ENCODE data around the gene STK11. TPM values are rescaled to one million over a fixed set of nuclear protein-coding genes. Genes with fewer than 3 reads are reported as not detected.

STK11 gene
- total RNA-seq, 5 donors from 2014 or later (not counting 1 experiment from before 2014, with no cell fraction given) = 70.2 to 115 (median 99.5) TPM

GRCh38 chr19:1159864-1160595, 45.5 kb upstream of the STK11 start:
- H3K4me1 Mint-ChIP-seq = peaks cover 6 to 9% (median 7%) of the 10 kb centered on the region in 3 donors
- Histone ChIP-seq H3K9me3 (no peaks in the 10 kb centered on the region), H3K27ac (ENCODE audit: low read length) (no peak overlapping the region), H3K4me1 (ENCODE audit: control insufficient read depth in 1 of 2, extremely low read depth in 1 of 2, insufficient read depth in 2 of 2, low read length in 2 of 2) (peaks cover 0 to 9% of the 10 kb centered on the region in 2 experiments), H3K4me3 (ENCODE audit: control insufficient read depth in 1 of 2, extremely low read depth in 1 of 2, low read length in 1 of 2) (no peak overlapping the region), H3K36me3 (ENCODE audit: control insufficient read depth in 2 of 2, extremely low read depth in 1 of 2, insufficient read depth in 1 of 2, low read length in 1 of 2) (peaks cover 0 to 14% of the 10 kb centered on the region in 2 donors), H3K27me3 (replicated peaks in 1 of 2; ENCODE audit: control insufficient read depth in 2 of 2, extremely low read depth in 1 of 2, insufficient read depth in 2 of 2, low read length in 1 of 2) (no peaks in the 10 kb centered on the region)
- H3K27me3 Mint-ChIP-seq = no peaks in the 10 kb centered on the region
- no peak overlapping the region for H3K4me3 Mint-ChIP-seq
- no peak for DNase-seq
- no peak for ATAC-seq (replicated peaks in 1 of 4)
- no peak overlapping the region for H3K27ac Mint-ChIP-seq
- no peaks in the 10 kb centered on the region for H3K9me3 Mint-ChIP-seq
- H3K36me3 Mint-ChIP-seq = no peaks in the 10 kb centered on the region
- 84% methylated on average over 19 of the region's 31 CpGs for WGBS (ENCODE audit: insufficient coverage)
- ChIA-PET CTCF (no interaction called here), POLR2A (no interaction called here)

- WGBS (ENCODE audit: insufficient coverage) = 93% methylated on average over 3 of the region's 18 CpGs
- H3K27me3 Mint-ChIP-seq = no peaks in the 10 kb centered on the region
- CTCF ChIA-PET = interaction anchor here in 1 of 2 donors (0.6 kb wide), 1 partner anchor 33 kb away, joined by 4 read pairs; no protein-coding TSS in a partner anchor
Measured at GRCh38 chr19:1161716-1162115, 43.9 kb upstream of the STK11 start.

GRCh38 chr19:1162404-1163282, 42.9 kb upstream of the STK11 start:
- Histone ChIP-seq H3K27ac (ENCODE audit: low read length) (no peak overlapping the region), H3K4me1 (ENCODE audit: control insufficient read depth in 1 of 2, extremely low read depth in 1 of 2, insufficient read depth in 2 of 2, low read length in 2 of 2) (peaks cover 0 to 13% of the 10 kb centered on the region in 2 experiments), H3K27me3 (replicated peaks in 1 of 2; ENCODE audit: control insufficient read depth in 2 of 2, extremely low read depth in 1 of 2, insufficient read depth in 2 of 2, low read length in 1 of 2) (no peaks in the 10 kb centered on the region), H3K36me3 (ENCODE audit: control insufficient read depth in 2 of 2, extremely low read depth in 1 of 2, insufficient read depth in 1 of 2, low read length in 1 of 2) (peaks cover 6 to 18% of the 10 kb centered on the region in 2 donors), H3K9me3 (no peaks in the 10 kb centered on the region), H3K4me3 (ENCODE audit: control insufficient read depth in 1 of 2, extremely low read depth in 1 of 2, low read length in 1 of 2) (no peak overlapping the region)
- H3K4me1 Mint-ChIP-seq = peaks cover 6 to 9% (median 6%) of the 10 kb centered on the region in 3 donors
- DNase-seq = no peak
- ATAC-seq (replicated peaks in 1 of 4) = peak in 1 of 4 experiments; percentile 10
- H3K36me3 Mint-ChIP-seq = no peaks in the 10 kb centered on the region
- ChIA-PET CTCF (no interaction called here), POLR2A (no interaction called here)
- H3K9me3 Mint-ChIP-seq = no peaks in the 10 kb centered on the region
- no peak overlapping the region for H3K27ac Mint-ChIP-seq
- 93% methylated on average over 16 of the region's 26 CpGs for WGBS (ENCODE audit: insufficient coverage)
- peak overlapping the region in 1 of 3 donors; percentile 13 for H3K4me3 Mint-ChIP-seq
- no peaks in the 10 kb centered on the region for H3K27me3 Mint-ChIP-seq

More at GRCh38 chr19:1161716-1162115, 43.9 kb upstream of the STK11 start:
- H3K27me3 ChIP-seq (replicated peaks in 1 of 2; ENCODE audit: control insufficient read depth in 2 of 2, extremely low read depth in 1 of 2, insufficient read depth in 2 of 2, low read length in 1 of 2) = no peaks in the 10 kb centered on the region
- H3K27ac ChIP-seq (ENCODE audit: low read length) = no peak overlapping the region
- H3K27ac Mint-ChIP-seq = no peak overlapping the region
- no peak overlapping the region for H3K4me3 ChIP-seq (ENCODE audit: control insufficient read depth in 1 of 2, extremely low read depth in 1 of 2, low read length in 1 of 2)
- POLR2A ChIA-PET = no interaction called here
- ATAC-seq (replicated peaks in 1 of 4) = no peak
- no peak overlapping the region for H3K4me3 Mint-ChIP-seq
- no peaks in the 10 kb centered on the region for H3K9me3 Mint-ChIP-seq
- H3K4me1 Mint-ChIP-seq = peaks cover 6 to 8% (median 6%) of the 10 kb centered on the region in 3 donors
- peaks cover 6 to 10% of the 10 kb centered on the region in 2 donors for H3K36me3 ChIP-seq (ENCODE audit: control insufficient read depth in 2 of 2, extremely low read depth in 1 of 2, insufficient read depth in 1 of 2, low read length in 1 of 2)
- peaks cover 0 to 12% of the 10 kb centered on the region in 2 experiments for H3K4me1 ChIP-seq (ENCODE audit: control insufficient read depth in 1 of 2, extremely low read depth in 1 of 2, insufficient read depth in 2 of 2, low read length in 2 of 2)
- H3K36me3 Mint-ChIP-seq = no peaks in the 10 kb centered on the region
- DNase-seq = no peak
- H3K9me3 ChIP-seq = no peaks in the 10 kb centered on the region

- no peak overlapping the region for H3K27ac ChIP-seq (ENCODE audit: low read length)
- H3K4me3 ChIP-seq (ENCODE audit: control insufficient read depth in 1 of 2, extremely low read depth in 1 of 2, low read length in 1 of 2) = no peak overlapping the region
- peaks cover 8 to 21% of the 10 kb centered on the region in 2 donors for H3K36me3 ChIP-seq (ENCODE audit: control insufficient read depth in 2 of 2, extremely low read depth in 1 of 2, insufficient read depth in 1 of 2, low read length in 1 of 2)
- peaks cover 0 to 21% of the 10 kb centered on the region in 2 experiments for H3K4me1 ChIP-seq (ENCODE audit: control insufficient read depth in 1 of 2, extremely low read depth in 1 of 2, insufficient read depth in 2 of 2, low read length in 2 of 2)
- Mint-ChIP-seq H3K27ac (no peak overlapping the region), H3K4me1 (peaks cover 6 to 9% (median 6%) of the 10 kb centered on the region in 3 donors), H3K27me3 (no peaks in the 10 kb centered on the region), H3K9me3 (no peaks in the 10 kb centered on the region), H3K4me3 (peak overlapping the region in 1 of 3 donors; percentile 13), H3K36me3 (no peaks in the 10 kb centered on the region)
- H3K9me3 ChIP-seq = no peaks in the 10 kb centered on the region
- H3K27me3 ChIP-seq (replicated peaks in 1 of 2; ENCODE audit: control insufficient read depth in 2 of 2, extremely low read depth in 1 of 2, insufficient read depth in 2 of 2, low read length in 1 of 2) = no peaks in the 10 kb centered on the region
- ChIA-PET POLR2A (no interaction called here), CTCF (no interaction called here)
- ATAC-seq (replicated peaks in 1 of 4) (peak in 1 of 4 experiments; percentile 12), DNase-seq (no peak)
- WGBS (ENCODE audit: insufficient coverage) = 96% methylated on average over 32 of the region's 41 CpGs
Measured at GRCh38 chr19:1163283-1163933, 42.2 kb upstream of the STK11 start.

GRCh38 chr19:1163934-1164683, 41.5 kb upstream of the STK11 start:
- Mint-ChIP-seq H3K4me3 (no peak overlapping the region), H3K36me3 (no peaks in the 10 kb centered on the region), H3K27ac (no peak overlapping the region), H3K9me3 (no peaks in the 10 kb centered on the region), H3K4me1 (peaks cover 6 to 12% (median 8%) of the 10 kb centered on the region in 3 donors), H3K27me3 (no peaks in the 10 kb centered on the region)
- H3K27ac ChIP-seq (ENCODE audit: low read length) = no peak overlapping the region
- peaks cover 0 to 28% of the 10 kb centered on the region in 2 experiments for H3K4me1 ChIP-seq (ENCODE audit: control insufficient read depth in 1 of 2, extremely low read depth in 1 of 2, insufficient read depth in 2 of 2, low read length in 2 of 2)
- no peaks in the 10 kb centered on the region for H3K9me3 ChIP-seq
- no peaks in the 10 kb centered on the region for H3K27me3 ChIP-seq (replicated peaks in 1 of 2; ENCODE audit: control insufficient read depth in 2 of 2, extremely low read depth in 1 of 2, insufficient read depth in 2 of 2, low read length in 1 of 2)
- peaks cover 13 to 25% of the 10 kb centered on the region in 2 donors for H3K36me3 ChIP-seq (ENCODE audit: control insufficient read depth in 2 of 2, extremely low read depth in 1 of 2, insufficient read depth in 1 of 2, low read length in 1 of 2)
- DNase-seq (no peak), ATAC-seq (replicated peaks in 1 of 4) (peak in 1 of 4 experiments; percentile 3)
- WGBS (ENCODE audit: insufficient coverage) = 81% methylated on average over 11 of the region's 20 CpGs
- no peak overlapping the region for H3K4me3 ChIP-seq (ENCODE audit: control insufficient read depth in 1 of 2, extremely low read depth in 1 of 2, low read length in 1 of 2)
- ChIA-PET CTCF (no interaction called here), POLR2A (no interaction called here)

Measured in T-cell (primary cell).